BE2C (cell line): ENCODE measurements around the gene PITRM1.

Experiments used
- DNase-seq: peaks from one replicate; pipeline ENCODE4 v3.0.0-alpha.2; 2020
- H3K27me3 ChIP-seq: fragments of 250-450 bp; sonication (Bioruptor Pico); 2 replicates; pipeline ENCODE4 v1.5.1; 2020; ENCODE audit warnings: mild to moderate bottlenecking
- H3K36me3 ChIP-seq: fragments of 250-450 bp; sonication (Bioruptor Pico); 2 replicates; pipeline ENCODE4 v1.5.1; 2020; ENCODE audit warnings: mild to moderate bottlenecking
- H3K4me1 ChIP-seq: fragments of 250-450 bp; sonication (Bioruptor Pico); 2 replicates; pipeline ENCODE4 v1.5.1; 2020
- H3K4me3 ChIP-seq: 2 replicates; pipeline ENCODE4 v1.5.1; 2011; ENCODE audit warnings: low read depth, low read length
- H3K9me3 ChIP-seq: fragments of 250-450 bp; sonication (Bioruptor Pico); 2 replicates; pipeline ENCODE4 v1.5.1; 2020
- CTCF ChIP-seq: IDR thresholded peaks from 2 replicates; pipeline ENCODE4 v1.5.1; 2012; ENCODE audit warnings: mild to moderate bottlenecking, low read depth, low read length

The PITRM1 gene

GRCh38 chr10:3103646-3104045 is 68.9 kb downstream of the PITRM1 start:
- H3K4me3 ChIP-seq = no peak overlapping the region
- H3K36me3 ChIP-seq = no peaks in the 10 kb centered on the region
- TF ChIP-seq CTCF = no peak
- H3K9me3 ChIP-seq = no peaks in the 10 kb centered on the region
- H3K27me3 ChIP-seq = no peaks in the 10 kb centered on the region
- H3K4me1 ChIP-seq = no peaks in the 10 kb centered on the region
- no peak for DNase-seq

GRCh38 chr10:3102720-3103427 is 69.7 kb downstream of the PITRM1 start:
- no peaks in the 10 kb centered on the region for H3K9me3 ChIP-seq
- no peak for DNase-seq
- no peaks in the 10 kb centered on the region for H3K36me3 ChIP-seq
- no peak for TF ChIP-seq CTCF
- no peaks in the 10 kb centered on the region for H3K4me1 ChIP-seq
- no peak overlapping the region for H3K4me3 ChIP-seq
- H3K27me3 ChIP-seq = no peaks in the 10 kb centered on the region

GRCh38 chr10:3100856-3101640 is 71.5 kb downstream of the PITRM1 start:
- DNase-seq = no peak
- no peaks in the 10 kb centered on the region for H3K36me3 ChIP-seq
- TF ChIP-seq CTCF = no peak
- no peak overlapping the region for H3K4me3 ChIP-seq
- H3K27me3 ChIP-seq = no peaks in the 10 kb centered on the region
- H3K9me3 ChIP-seq = no peaks in the 10 kb centered on the region
- H3K4me1 ChIP-seq = no peaks in the 10 kb centered on the region

- no peak for TF ChIP-seq CTCF
- no peaks in the 10 kb centered on the region for H3K27me3 ChIP-seq
- H3K4me3 ChIP-seq = no peak overlapping the region
- H3K36me3 ChIP-seq = no peaks in the 10 kb centered on the region
- no peaks in the 10 kb centered on the region for H3K9me3 ChIP-seq
- no peak for DNase-seq
- no peaks in the 10 kb centered on the region for H3K4me1 ChIP-seq
Observed at GRCh38 chr10:3100093-3100792, 72.3 kb downstream of the PITRM1 start.

- TF ChIP-seq CTCF = no peak
- no peak for DNase-seq
- H3K9me3 ChIP-seq = no peaks in the 10 kb centered on the region
Observed at GRCh38 chr10:3099291-3100092, 73.1 kb downstream of the PITRM1 start.

More at GRCh38 chr10:3099291-3100092, 73.1 kb downstream of the PITRM1 start:
- Histone ChIP-seq H3K36me3 (no peaks in the 10 kb centered on the region), H3K27me3 (no peaks in the 10 kb centered on the region), H3K4me1 (no peaks in the 10 kb centered on the region), H3K4me3 (no peak overlapping the region)
